MG63 (cell line): ENCODE measurements around the gene OGDHL. TPM values are rescaled to one million over a fixed set of nuclear protein-coding genes. Genes with fewer than 3 reads are reported as not detected.
"Not testable (repeated sequence)": the region's sequence is repeated elsewhere in the genome, so short reads cannot be mapped to it uniquely, and the experiment has no call there.

ENCODE experiments used
- DNase-seq: peaks from one replicate; pipeline ENCODE4 v3.0.0-alpha.2; 2020
- H3K27me3 ChIP-seq: fragments of 250-450 bp; sonication (Bioruptor Pico); 2 replicates; pipeline ENCODE4 v1.5.1; 2020; ENCODE audit warnings: mild to moderate bottlenecking, moderate library complexity
- H3K36me3 ChIP-seq: fragments of 250-450 bp; sonication (Bioruptor Pico); 2 replicates; pipeline ENCODE4 v1.5.1; 2020; ENCODE audit warnings: mild to moderate bottlenecking, moderate library complexity
- H3K4me3 ChIP-seq: fragments of 250-450 bp; sonication (Bioruptor Pico); 2 replicates; pipeline ENCODE4 v1.5.1; 2020; ENCODE audit warnings: mild to moderate bottlenecking, moderate library complexity
- H3K9me3 ChIP-seq: fragments of 250-450 bp; sonication (Bioruptor Pico); 2 replicates; pipeline ENCODE4 v1.5.1; 2020; ENCODE audit warnings: mild to moderate bottlenecking, moderate library complexity
- total RNA-seq: library from RNA; depleted of rRNA; stranded (reverse); fragments of >200 nt; shearing (Covaris generic); gene quantifications from 2 replicates; pipeline ENCODE4 v1.2.3, GENCODE V29; 2014; ENCODE audit warnings: low replicate concordance; rRNA removed

The OGDHL gene
- total RNA-seq: 0.16 TPM in 1 of 2 replicates, not detected in the other

- no peaks in the 10 kb centered on the region for H3K36me3 ChIP-seq
- peak; percentile 66 for DNase-seq
- H3K4me3 ChIP-seq: peak within 1 kb of the TSS; percentile 29
- no peaks in the 10 kb centered on the region for H3K9me3 ChIP-seq
- peaks cover 49% of the 10 kb centered on the region for H3K27me3 ChIP-seq
Observed at GRCh38 chr10:49761789-49762565, at the start of gene OGDHL. Gene OGDHL (minus strand): TSS chr10:49762323. CDS start chr10:49758592, 3,731 bp downstream.

DNA sequence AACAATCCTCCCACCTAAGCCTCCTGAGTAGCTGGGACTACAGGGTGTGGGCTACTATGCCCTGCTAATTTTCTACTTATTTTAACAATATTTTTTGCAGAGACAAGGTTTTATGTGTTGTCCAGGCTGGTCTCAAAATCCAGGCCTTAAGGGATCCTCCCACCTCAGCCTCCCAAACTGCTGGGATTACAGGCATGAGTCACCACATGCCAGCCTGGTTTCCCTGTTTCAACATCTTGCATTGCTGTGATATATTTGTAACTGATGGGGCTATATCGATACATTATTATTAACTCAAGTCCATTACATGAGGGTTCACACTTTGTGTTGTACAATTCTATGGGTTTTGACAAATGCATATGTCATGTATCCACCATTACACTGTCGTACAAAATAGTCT, 41.9 kb upstream of the OGDHL start:
- Histone ChIP-seq H3K36me3 (no peaks in the 10 kb centered on the region), H3K4me3 (no peak overlapping the region), H3K9me3 (peaks cover 6% of the 10 kb centered on the region; the same call in 1 of the 2 replicates), H3K27me3 (peaks cover 10% of the 10 kb centered on the region)
- peak; percentile 17 for DNase-seq

- no peak for DNase-seq
Observed at GRCh38 chr10:49798275-49798674, 36.2 kb upstream of the OGDHL start.

GRCh38 chr10:49791100-49791499, 29.0 kb upstream of the OGDHL start:
- Histone ChIP-seq H3K9me3 (no peaks in the 10 kb centered on the region), H3K4me3 (no peak overlapping the region), H3K27me3 (peaks cover 32% of the 10 kb centered on the region), H3K36me3 (no peaks in the 10 kb centered on the region)
- no peak for DNase-seq

More at GRCh38 chr10:49798275-49798674, 36.2 kb upstream of the OGDHL start:
- H3K4me3 ChIP-seq: no peak overlapping the region
- H3K9me3 ChIP-seq: no peaks in the 10 kb centered on the region
- H3K36me3 ChIP-seq: no peaks in the 10 kb centered on the region
- H3K27me3 ChIP-seq: peaks cover 32% of the 10 kb centered on the region

DNA sequence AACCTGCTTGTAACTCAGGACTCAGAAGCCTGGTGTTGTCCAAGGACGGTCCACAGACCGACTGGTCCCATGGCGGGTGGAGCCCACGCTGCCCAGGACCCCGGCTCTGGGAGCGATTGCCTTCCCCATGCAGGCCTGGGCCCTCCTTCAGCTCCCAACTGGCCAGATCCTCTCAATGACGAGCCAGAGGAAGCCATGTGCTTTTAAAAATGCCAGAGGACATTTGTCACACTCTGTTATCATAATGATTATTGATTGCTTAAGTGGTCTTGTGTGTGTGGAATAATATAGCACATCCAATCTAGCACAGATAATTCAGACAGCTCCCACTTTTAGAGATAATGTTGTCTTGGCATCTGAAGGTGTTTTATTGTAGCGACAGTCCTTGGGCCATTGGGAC, 22.6 kb upstream of the OGDHL start:
- H3K9me3 ChIP-seq: no peaks in the 10 kb centered on the region

DNA sequence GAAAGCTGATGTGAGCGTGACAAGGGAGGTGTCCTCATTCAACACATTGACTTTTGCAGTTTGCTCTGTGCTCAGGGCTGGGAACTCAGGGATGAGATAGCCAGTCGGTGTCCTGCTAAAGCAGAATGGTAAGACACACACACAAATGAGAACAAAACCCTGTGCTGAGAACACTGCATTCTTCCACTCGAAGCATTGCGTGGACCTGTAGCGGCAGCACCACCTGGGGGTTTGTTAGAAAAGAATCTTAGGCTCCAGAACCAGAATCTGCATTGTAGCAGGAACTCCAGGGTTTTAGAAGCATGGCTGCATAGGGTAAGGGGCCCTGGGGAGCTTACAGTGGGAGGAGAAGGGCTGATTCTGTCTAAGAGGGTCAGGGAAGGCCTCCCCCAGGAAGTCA, 21.5 kb upstream of the OGDHL start:
- Histone ChIP-seq H3K4me3 (no peak overlapping the region), H3K9me3 (no peaks in the 10 kb centered on the region), H3K27me3 (peaks cover 23% of the 10 kb centered on the region), H3K36me3 (no peaks in the 10 kb centered on the region)
- DNase-seq: no peak

More for the DNA sequence above, 22.6 kb upstream of the OGDHL start:
- DNase-seq: no peak
- H3K27me3 ChIP-seq: peaks cover 30% of the 10 kb centered on the region
- no peak overlapping the region for H3K4me3 ChIP-seq
- no peaks in the 10 kb centered on the region for H3K36me3 ChIP-seq

DNA sequence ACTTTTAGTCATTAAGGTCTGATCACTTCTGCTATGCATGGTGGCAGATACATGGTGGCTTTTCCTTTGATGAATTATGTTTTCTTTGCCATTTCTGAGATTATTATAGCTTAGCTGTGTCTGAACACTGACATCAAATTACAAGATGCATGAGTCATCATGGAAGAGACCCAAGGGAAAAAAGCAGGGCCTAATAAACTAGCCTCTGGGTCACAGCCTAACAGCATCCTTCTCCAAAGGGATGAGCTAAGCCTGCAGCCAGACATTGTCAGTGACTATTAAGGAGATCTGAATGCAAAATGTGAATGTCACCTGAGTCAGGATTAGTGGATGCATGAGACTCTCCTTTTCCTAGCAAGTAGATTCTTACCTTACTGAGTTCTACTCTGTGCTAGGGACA, 19.1 kb upstream of the OGDHL start:
- Histone ChIP-seq H3K4me3 (no peak overlapping the region), H3K36me3 (no peaks in the 10 kb centered on the region), H3K9me3 (peaks cover 3% of the 10 kb centered on the region; the same call in 1 of the 2 replicates), H3K27me3 (peaks cover 17% of the 10 kb centered on the region)
- no peak for DNase-seq

- DNase-seq: no peak
- H3K4me3 ChIP-seq: no peak overlapping the region
- peaks cover 17% of the 10 kb centered on the region for H3K27me3 ChIP-seq
- peaks cover 3% of the 10 kb centered on the region; the same call in 1 of the 2 replicates for H3K9me3 ChIP-seq
- H3K36me3 ChIP-seq: no peaks in the 10 kb centered on the region
Observed at GRCh38 chr10:49778197-49778596, 16.1 kb upstream of the OGDHL start.

GRCh38 chr10:49776851-49777250, 14.7 kb upstream of the OGDHL start:
- no peak for DNase-seq
- Histone ChIP-seq H3K9me3 (peaks cover 3% of the 10 kb centered on the region; the same call in 1 of the 2 replicates), H3K4me3 (no peak overlapping the region), H3K36me3 (no peaks in the 10 kb centered on the region), H3K27me3 (peaks cover 24% of the 10 kb centered on the region)

DNA sequence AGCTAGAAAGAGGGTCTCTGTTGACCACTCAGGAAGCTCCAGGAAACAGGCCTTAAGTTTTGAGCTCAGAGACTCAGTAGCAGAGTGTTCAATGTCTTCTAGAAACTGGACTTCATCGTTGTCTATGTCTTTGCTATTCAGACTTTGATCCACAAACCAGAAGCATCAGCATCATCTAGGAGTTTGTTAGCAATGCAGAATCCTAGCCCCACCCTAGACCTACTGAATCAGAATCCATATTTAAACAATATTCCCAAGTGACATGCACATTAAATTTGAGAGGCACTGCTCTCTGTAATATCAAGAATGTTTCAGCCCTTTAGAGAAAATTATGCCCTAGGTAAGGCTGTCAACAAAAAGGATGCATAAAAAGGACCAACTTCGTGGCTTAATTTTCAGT, 12.9 kb upstream of the OGDHL start:
- DNase-seq: no peak
- H3K4me3 ChIP-seq: no peak overlapping the region
- no peaks in the 10 kb centered on the region for H3K36me3 ChIP-seq
- peaks cover 3% of the 10 kb centered on the region; the same call in 1 of the 2 replicates for H3K9me3 ChIP-seq
- H3K27me3 ChIP-seq: peaks cover 27% of the 10 kb centered on the region

- H3K4me3 ChIP-seq, H3K9me3 ChIP-seq, DNase-seq, H3K36me3 ChIP-seq: not testable (repeated sequence)
- peaks cover 35% of the 10 kb centered on the region for H3K27me3 ChIP-seq
Observed at GRCh38 chr10:49772944-49773343, 10.8 kb upstream of the OGDHL start.

DNA sequence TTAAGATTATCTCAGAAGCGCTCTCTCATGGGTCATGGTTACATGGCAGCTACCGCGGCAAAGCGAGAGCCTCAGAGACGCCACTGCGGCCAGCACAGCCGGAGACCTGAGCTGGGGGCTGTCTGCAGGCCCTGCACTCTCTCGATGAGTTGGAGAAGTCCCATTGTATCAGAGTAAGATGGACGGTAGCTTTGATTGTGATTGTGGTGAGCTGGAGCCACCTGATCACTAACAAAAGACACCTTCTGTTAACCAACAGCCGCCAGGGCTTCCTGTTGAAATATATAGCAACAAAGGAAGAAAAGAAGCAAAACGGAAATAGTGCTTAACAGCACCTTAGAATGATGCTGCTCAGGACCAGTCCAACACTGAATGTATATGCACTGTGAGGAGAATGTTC, 8.9 kb upstream of the OGDHL start:
- not testable (repeated sequence) for H3K36me3 ChIP-seq, H3K9me3 ChIP-seq, H3K4me3 ChIP-seq, DNase-seq
- H3K27me3 ChIP-seq: peaks cover 36% of the 10 kb centered on the region

- no peaks in the 10 kb centered on the region for H3K36me3 ChIP-seq
- DNase-seq: no peak
- no peak overlapping the region for H3K4me3 ChIP-seq
- no peaks in the 10 kb centered on the region for H3K9me3 ChIP-seq
- H3K27me3 ChIP-seq: peaks cover 36% of the 10 kb centered on the region
Observed at GRCh38 chr10:49769692-49770091, 7.6 kb upstream of the OGDHL start.

DNA sequence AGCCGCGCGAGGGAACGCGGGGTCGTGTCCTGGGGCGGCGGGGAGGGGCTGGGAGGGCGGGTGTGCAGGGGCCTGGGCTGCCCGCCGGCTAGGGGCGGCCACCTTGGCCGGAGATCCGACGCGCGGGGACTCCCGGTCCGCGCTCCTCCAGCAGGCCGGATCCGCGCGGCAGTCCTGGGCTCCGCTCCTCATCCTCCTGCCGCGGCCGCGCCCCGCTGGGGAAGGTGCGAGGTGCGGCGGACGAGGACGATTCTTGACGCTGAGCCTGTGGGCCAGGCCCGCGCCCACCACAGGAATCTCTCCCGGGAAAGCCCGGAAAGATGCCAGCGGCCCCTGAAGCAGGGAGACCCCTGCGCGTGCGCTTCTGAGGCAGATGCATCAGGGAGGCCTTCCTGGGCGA, 6.6 kb upstream of the OGDHL start:
- Histone ChIP-seq H3K36me3 (no peaks in the 10 kb centered on the region), H3K27me3 (peaks cover 41% of the 10 kb centered on the region), H3K4me3 (no peak overlapping the region), H3K9me3 (no peaks in the 10 kb centered on the region)
- no peak for DNase-seq

GRCh38 chr10:49768329-49768728, 6.2 kb upstream of the OGDHL start:
- Histone ChIP-seq H3K36me3 (no peaks in the 10 kb centered on the region), H3K9me3 (no peaks in the 10 kb centered on the region), H3K4me3 (no peak overlapping the region), H3K27me3 (peaks cover 40% of the 10 kb centered on the region)
- DNase-seq: no peak

DNA sequence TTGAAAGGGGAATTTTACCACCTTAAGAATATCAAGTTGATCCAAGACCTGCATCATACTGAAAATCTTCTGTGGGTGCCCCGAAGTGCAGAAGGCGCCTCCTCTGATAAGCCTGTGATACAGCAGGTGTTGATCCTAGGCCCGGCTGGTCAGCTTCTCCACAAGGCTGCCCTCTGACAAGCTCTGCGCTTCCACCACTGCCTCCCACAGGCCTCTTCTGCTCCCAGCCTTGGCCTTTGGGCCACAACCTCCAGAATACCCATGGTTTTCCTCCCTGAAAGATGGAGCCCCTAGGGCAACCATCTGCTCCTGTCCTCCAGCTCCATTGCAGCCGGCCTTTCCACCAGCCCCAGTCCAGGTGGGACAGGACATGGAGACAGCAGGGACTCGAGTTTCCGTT, 5.6 kb upstream of the OGDHL start:
- Histone ChIP-seq H3K36me3 (no peaks in the 10 kb centered on the region), H3K27me3 (peaks cover 41% of the 10 kb centered on the region)

GRCh38 chr10:49766484-49766883, 4.4 kb upstream of the OGDHL start:
- H3K4me3 ChIP-seq: no peak overlapping the region
- no peaks in the 10 kb centered on the region for H3K9me3 ChIP-seq
- peaks cover 40% of the 10 kb centered on the region for H3K27me3 ChIP-seq
- DNase-seq: no peak
- H3K36me3 ChIP-seq: no peaks in the 10 kb centered on the region

More for the DNA sequence above, 5.6 kb upstream of the OGDHL start:
- H3K9me3 ChIP-seq: no peaks in the 10 kb centered on the region
- H3K4me3 ChIP-seq: no peak overlapping the region
- no peak for DNase-seq

- peaks cover 46% of the 10 kb centered on the region for H3K27me3 ChIP-seq
- no peaks in the 10 kb centered on the region for H3K9me3 ChIP-seq
- H3K36me3 ChIP-seq: no peaks in the 10 kb centered on the region
- no peak for DNase-seq
- peak overlapping the region; percentile 29 for H3K4me3 ChIP-seq
Observed at GRCh38 chr10:49762566-49762877, 399 bp upstream of the OGDHL start.
